ENCODE data around the gene KLRK1. TPM values are rescaled to one million over a fixed set of nuclear protein-coding genes. Genes with fewer than 3 reads are reported as not detected.

The KLRK1 gene
- total and polyA plus RNA-seq, 2 donors (not counting 1 experiment from before 2014, with no cell fraction given), result 0.84 to 2.1 TPM

- Mint-ChIP-seq H3K27ac (no peak overlapping the region), H3K27me3 (no peaks in the 10 kb centered on the region), H3K9me3 (ENCODE audit: insufficient read depth) (no peaks in the 10 kb centered on the region), H3K4me1 (peaks cover 12% of the 10 kb centered on the region), H3K4me3 (no peak overlapping the region)
- Histone ChIP-seq H3K27me3 (replicated peaks in 1 of 4; ENCODE audit: control extremely low read depth in 1 of 4, control insufficient read depth in 3 of 4, insufficient read depth in 4 of 4, low read length in 3 of 4) (no peaks in the 10 kb centered on the region), H3K36me3 (replicated peaks in 1 of 2; ENCODE audit: control extremely low read depth in 1 of 2, control insufficient read depth in 1 of 2, extremely low read depth in 1 of 2, insufficient read depth in 2 of 2, low read length in 1 of 2) (no peaks in the 10 kb centered on the region), H3K9ac (ENCODE audit: low read length) (no peak overlapping the region), H3K4me2 (replicated peaks; ENCODE audit: low read depth, low read length, poor library complexity, severe bottlenecking) (no peak overlapping the region), H4K20me1 (ENCODE audit: control insufficient read depth, insufficient read depth, low read length, poor library complexity, severe bottlenecking) (no peaks in the 10 kb centered on the region), H3K9me3 (ENCODE audit: control extremely low read depth in 1 of 3, control insufficient read depth in 2 of 3, insufficient read depth in 1 of 3, low read length in 2 of 3) (peaks cover 0 to 7% (median 0%) of the 10 kb centered on the region in 3 donors), H3K27ac (ENCODE audit: low read length in 2 of 2) (no peak overlapping the region), H3K4me3 (ENCODE audit: control extremely low read depth in 1 of 5, extremely low read depth in 1 of 5, insufficient read depth in 1 of 5, low read depth in 2 of 5, low read length in 4 of 5) (no peak overlapping the region), H2AFZ (ENCODE audit: insufficient read depth, low read depth, low read length, poor library complexity, severe bottlenecking) (no peak overlapping the region), H3K79me2 (ENCODE audit: control insufficient read depth, insufficient read depth, low read length) (peaks cover 5% of the 10 kb centered on the region), H3K4me1 (ENCODE audit: control insufficient read depth in 2 of 2, insufficient read depth in 2 of 2, low read length in 2 of 2) (peaks cover 30% of the 10 kb centered on the region in 2 donors)
- 100% methylated on average over 1 of the region's 8 CpGs for WGBS (ENCODE audit: insufficient coverage)
- intact Hi-C loops (cut with micrococcal nuclease), result no loop called here
- ChIA-PET POLR2A (no interaction called here), CTCF (interaction anchor here (0.6 kb wide), 1 partner anchor 1274 kb away, joined by 3 read pairs; no protein-coding TSS in a partner anchor)
- DNase-seq (no peak), ATAC-seq (ENCODE audit: low read depth) (no peak)
- TF ChIP-seq CTCF (IDR thresholded peaks at IDR 0.05), result no peak
- TF ChIP-seq EZH2 (IDR thresholded peaks at IDR 0.05; ENCODE audit: borderline replicate concordance, insufficient read depth, low read depth, low read length, poor library complexity, severe bottlenecking), result no peak
These were observed 20.1 kb downstream of the KLRK1 start for GRCh38 chr12:10369557-10370415.
